HL-60/S4 (cell line): ENCODE results near the gene IGLON5.

Experiments used
- in situ Hi-C: fragments of 300-500 bp; cut with MboI; formaldehyde crosslinking; loops from 2 replicates; pipeline ENCODE4 v1.14.3; 2022; ENCODE audit warnings: low sequenced_read_pairs

Gene IGLON5

DNA sequence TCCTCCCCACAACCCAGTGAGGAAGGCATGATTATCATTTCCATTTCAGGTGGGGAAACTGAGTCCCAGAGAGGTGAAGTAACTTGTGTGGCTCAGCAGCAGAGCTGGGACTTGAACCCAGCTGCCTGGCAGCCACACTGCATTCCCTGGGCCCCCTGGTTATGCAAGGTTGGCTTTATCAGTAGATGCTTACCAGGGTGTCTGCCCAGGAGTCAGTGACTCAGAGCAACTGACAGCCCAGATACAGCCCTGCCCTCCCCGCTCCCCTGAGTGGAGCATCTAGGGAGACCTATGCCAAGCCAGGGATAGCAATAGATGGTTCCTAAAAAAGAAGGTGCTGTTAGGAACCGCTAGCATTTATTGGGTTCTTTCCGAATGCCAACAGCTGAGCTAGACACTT is 5.9 kb downstream of the IGLON5 start:
- in situ Hi-C loops = no loop called here

GRCh38 chr19:51317968-51318367 is 6.5 kb downstream of the IGLON5 start:
- in situ Hi-C loops = no loop called here

- in situ Hi-C loops = no loop called here
These were observed 7.5 kb downstream of the IGLON5 start for GRCh38 chr19:51318687-51319648.

DNA sequence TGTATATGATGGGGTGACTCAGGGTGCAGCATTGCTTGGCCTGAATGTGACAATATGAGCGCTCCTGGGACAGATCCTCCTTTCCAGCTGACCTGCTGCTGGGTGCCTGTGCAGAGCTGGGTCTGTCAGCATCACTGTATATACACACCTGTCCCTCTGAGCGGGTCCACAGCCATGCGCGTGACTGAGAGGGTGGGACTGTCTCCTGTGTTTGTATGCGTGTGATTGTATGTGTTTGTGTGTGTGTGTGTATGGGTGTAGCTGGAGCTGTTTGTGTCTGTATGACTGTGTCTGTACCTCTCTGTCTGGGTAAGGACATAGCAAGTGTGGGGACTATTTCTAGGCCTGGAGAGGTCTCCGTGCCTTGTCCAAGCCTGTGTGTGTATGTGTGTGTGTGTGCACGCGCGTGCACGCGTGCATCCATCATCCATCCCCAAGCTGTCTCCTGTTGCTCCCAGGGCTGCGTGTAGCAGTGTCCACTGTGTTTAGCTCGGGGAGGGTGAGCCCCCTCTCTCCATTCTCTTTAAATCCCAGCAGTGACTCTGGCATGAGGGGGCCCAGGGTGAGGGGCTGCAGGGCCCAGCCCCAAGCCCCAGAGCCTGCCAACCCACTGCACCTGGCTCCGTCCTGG is 8.3 kb downstream of the IGLON5 start:
- in situ Hi-C loops = no loop called here

DNA sequence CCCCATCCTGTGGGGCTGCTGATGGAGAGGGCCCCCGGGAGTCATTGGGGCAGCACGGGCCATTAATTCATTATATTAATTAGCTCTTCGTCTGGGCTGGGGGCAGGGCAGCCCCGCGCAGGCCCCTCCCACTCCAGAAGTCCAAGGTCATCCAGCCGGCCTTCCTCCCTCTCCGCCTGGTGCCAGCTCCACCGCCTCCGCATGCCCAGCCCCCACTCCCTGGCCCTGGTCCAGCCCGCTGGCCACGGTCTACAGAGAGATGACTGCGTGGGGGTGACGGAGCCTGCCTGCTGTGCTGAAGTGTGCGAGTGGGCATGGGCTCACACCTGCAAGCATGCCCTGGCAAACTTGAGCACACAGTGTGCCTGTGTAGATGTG is 8.8 kb downstream of the IGLON5 start:
- in situ Hi-C loops = no loop called here

GRCh38 chr19:51321799-51322198 is 10.4 kb downstream of the IGLON5 start:
- in situ Hi-C loops = no loop called here

GRCh38 chr19:51323481-51324166 is 12.2 kb downstream of the IGLON5 start:
- in situ Hi-C loops = no loop called here

DNA sequence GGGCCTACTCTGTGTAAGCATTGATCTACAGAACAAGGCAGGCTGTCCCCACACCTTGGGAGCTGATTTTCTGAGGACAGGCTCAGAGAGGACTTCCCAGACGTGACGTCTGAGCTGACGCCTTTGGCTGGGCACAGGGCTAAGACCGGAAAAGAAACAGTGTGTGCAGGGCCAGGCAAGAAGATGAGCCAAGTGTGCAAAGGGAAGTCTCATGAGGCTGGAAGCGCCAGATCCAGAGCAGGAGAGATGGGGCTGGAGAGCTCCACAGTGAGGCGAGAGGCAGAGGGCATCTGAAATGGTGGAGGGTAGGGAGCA is 12.7 kb downstream of the IGLON5 start:
- in situ Hi-C loops = no loop called here

GRCh38 chr19:51325161-51325976 is 13.9 kb downstream of the IGLON5 start:
- in situ Hi-C loops = no loop called here

DNA sequence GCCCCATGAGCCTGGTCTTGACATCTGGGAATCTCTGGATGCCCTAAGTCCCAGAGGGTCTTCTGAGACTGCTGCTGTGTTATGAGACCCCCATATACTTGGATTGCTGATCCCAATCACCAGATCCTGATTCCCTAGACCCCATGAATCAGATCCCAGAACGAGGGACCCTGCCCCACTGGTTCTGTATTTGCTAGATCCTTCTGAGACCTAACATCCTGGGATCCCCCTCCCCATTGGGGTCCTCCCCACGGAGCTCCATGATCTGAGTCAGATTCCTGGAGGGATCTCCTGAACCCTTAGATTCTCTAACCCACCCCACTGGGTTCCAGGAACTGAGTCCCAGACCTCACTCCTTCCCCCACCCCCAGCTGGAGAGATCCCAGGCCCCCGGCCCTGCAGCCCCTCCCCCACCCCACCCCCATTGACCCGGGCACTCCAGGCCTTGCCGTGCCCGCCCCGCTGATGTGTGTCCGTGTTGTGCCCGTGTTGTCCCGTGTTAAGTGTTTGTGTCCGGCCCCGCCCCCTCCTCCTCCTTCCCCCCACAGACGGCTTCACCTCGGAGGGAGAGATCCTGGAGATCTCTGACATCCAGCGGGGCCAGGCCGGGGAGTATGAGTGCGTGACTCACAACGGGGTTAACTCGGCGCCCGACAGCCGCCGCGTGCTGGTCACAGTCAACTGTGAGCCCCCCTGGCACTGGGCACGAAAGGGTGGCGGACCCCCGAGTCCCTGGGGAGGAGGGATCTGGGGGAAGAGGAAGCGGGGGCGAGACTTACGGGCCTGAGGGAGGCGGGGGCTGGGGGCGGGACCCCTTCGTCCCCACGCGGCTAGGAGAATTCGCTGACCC is 15.0 kb downstream of the IGLON5 start:
- in situ Hi-C loops = no loop called here

DNA sequence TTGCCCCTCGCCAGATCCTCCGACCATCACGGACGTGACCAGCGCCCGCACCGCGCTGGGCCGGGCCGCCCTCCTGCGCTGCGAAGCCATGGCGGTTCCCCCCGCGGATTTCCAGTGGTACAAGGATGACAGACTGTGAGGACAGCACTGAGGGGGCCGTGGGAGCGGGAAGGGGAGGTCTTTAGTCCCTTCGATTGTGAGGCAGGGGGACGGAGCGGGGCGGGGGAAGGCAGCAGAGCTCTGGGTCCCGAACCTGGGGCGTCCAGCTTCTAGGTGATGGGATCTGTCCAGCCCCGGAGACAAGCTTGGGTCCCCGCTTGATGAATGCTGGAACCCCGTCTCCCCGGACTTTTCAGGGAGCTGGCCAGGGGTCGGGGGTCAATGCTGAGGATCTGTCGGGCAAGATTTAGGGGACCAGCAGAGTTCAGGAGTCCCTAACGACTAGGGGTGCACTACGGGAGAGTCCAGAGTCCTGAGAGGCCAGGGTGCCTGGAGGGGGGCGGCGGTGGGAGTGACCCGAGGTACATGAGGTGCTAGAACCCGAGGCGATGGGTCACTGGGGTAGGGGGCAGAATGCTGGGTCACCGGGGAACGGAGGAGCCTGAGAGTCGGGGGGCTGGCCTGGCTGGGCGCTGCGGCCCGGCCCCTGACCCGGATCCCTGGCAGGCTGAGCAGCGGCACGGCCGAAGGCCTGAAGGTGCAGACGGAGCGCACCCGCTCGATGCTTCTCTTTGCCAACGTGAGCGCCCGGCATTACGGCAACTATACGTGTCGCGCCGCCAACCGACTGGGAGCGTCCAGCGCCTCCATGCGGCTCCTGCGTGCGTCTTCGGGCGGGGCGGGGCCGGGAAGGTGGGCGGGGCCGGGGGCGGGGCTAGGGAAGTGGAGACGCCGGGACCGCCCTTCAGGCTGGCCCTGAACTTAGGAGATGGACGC is 15.9 kb downstream of the IGLON5 start:
- in situ Hi-C loops = no loop called here

GRCh38 chr19:51329411-51329810 is 18.0 kb downstream of the IGLON5 start:
- in situ Hi-C loops = no loop called here

GRCh38 chr19:51330366-51330765 is 18.9 kb downstream of the IGLON5 start:
- in situ Hi-C loops = loop anchor here (10.0 kb wide), 1 partner anchor 324 kb away; no protein-coding TSS in a partner anchor

GRCh38 chr19:51331193-51331592 is 19.7 kb downstream of the IGLON5 start:
- in situ Hi-C loops = loop anchor here (10.0 kb wide), 1 partner anchor 324 kb away; no protein-coding TSS in a partner anchor

GRCh38 chr19:51331716-51332115 is 20.3 kb downstream of the IGLON5 start:
- in situ Hi-C loops = loop anchor here (10.0 kb wide), 1 partner anchor 323 kb away; no protein-coding TSS in a partner anchor

DNA sequence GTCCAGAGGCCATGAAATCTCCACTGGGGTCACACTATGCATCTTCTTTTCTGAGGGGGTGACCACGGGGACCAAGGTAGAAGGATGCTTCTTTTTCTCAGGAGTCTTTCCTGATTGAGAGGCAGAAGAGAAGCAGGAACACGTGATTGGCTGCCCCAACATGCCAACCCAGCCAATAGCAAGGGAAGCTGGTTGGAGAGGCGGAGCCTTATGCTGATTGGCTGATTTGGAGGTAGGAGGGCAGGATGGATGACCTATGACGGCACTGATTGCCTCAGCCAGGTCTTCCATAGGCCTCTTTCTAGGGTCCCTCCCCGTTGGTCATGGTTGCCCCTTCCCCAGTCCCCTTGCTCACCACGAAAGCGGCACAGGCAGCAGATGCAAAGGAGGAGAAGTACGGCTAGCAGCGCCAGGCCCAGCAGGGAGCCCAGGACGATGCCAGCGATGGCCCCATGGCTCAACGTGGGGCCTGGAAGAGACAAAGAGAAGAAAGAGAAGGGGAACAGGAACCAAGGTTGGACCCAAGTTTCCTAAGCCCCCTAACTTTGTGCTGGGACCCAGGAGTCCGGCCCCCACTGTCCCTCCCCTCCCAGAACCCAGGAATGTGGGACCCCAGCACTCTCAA is 22.5 kb downstream of the IGLON5 start:
- in situ Hi-C loops = loop anchor here (10.0 kb wide), 1 partner anchor 321 kb away; no protein-coding TSS in a partner anchor

- in situ Hi-C loops = loop anchor here (10.0 kb wide), 1 partner anchor 318 kb away; no protein-coding TSS in a partner anchor
These were observed 25.9 kb downstream of the IGLON5 start for GRCh38 chr19:51337141-51337860.
